Activated CD4-positive, alpha-beta T cell treated with anti-CD3 and anti-CD28 coated beads for 48 hours (primary cell): ENCODE results near the gene CGB1.
"Not testable (repeated sequence)": the region's sequence is repeated elsewhere in the genome, so short reads cannot be mapped to it uniquely, and the experiment has no call there.

ENCODE experiments used
- DNase-seq: peaks from one replicate; pipeline ENCODE4 v3.0.0-alpha.2; 2020

CGB1 gene

DNA sequence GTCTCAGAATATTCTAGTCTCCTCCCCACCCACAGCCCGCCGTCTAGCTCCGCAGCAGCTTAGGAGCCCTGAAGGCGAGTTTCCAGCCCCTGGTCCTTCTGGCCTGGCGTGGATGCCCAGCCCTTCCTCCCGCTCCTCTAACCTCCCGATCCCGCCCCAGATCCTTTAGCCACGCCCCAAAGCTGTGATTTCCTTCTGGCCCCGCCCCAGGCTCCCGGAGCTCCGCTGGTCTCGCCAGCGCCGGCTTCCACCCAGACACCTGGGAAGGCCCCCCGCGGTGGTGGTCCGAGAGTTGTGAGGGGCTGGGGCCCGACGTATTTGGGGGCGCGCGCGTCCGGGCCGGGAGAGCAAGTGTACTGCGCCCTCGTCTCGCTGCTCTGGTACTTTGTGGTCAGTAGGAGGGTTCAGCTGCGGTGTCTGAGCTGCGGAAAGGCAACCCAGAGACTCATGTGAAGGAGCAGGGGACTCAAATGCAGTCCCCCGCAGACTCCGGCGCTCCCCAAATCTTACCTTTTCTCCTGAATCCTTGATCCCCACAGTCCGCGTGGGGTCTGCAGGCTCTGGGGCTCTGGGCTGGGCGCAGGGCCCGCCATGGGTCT, 21.0 kb upstream of the CGB1 start, which contains the start of gene CGB7:
CGB7 (minus strand) TSS at position 114 of the 599 bp plus-strand sequence. CDS start 2,374 bp downstream, outside the sequence.
- DNase-seq = peak; percentile 60

DNA sequence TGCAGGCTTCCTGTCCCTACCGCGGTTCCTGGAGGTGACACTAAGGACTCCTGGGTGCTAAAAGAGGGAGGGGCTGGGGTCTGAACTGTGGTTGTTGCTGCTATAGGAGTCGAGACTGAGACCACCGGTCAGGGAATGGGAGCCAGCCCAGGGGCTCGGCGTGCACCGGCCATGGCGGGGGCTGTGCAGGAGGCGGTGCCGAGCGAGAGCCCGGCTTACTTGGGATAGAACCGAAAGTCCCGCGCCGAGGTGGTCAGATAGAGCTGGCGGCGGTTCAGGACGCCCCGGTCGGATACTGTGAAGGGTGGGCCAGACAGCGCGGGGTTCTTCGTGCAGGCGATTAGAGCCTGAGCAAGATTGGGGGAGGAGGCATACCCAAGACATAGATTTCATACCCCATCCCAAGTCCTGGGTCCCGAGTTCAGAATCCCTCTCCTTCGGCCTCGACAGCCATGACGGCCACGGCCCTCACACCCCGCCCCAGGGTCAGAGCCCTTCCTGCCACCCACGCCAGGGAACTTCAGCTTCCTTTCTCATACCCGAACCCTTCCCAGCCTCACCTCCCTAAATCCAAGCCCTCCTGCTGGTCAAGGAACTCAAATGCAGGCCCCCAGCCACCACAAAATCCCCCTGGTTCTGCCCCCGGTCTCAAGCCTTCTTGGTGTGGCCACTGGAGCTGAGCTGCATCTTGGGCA, 20.4 kb upstream of the CGB1 start:
- DNase-seq = not testable (repeated sequence)

DNA sequence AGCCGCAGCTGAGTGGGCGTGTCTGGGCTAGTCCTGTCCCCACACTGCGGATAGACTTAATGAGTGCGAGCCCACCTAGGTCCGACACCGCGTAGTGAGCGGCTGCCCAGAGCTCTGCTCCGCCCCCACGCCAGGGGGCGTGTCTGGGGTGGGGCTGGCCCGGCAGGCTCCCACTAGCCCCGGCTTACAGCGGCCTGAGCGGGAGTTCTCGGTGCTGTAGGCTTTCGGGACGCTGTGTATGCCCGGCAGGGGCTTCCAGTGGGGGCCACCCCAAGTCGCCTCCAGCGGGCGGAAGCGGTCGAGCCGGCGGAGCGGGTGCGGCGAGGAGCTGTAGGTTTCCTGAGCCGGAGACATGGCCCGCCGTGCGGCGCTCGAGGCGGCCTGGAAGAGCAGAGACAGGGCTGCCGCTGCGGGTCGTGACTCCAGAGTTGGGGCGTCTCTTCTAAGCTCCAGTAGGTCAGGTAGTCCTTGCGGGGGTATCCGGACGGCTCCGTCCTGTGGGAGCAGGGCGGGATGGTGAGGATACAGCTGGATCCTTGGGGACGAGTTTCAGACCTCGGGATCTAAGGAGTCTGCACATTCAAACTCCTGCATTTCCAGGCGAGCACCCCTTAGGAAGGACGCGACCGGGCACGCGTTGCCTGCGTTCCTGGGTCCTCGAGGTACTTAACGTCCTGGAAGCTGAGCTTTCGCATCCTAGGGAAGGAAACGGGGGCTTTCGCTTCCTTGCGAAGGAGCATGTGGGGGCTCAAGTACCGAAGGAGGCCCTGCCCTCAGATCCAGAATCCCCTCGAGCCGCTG, 19.6 kb upstream of the CGB1 start:
- peak; percentile 53 for DNase-seq

DNA sequence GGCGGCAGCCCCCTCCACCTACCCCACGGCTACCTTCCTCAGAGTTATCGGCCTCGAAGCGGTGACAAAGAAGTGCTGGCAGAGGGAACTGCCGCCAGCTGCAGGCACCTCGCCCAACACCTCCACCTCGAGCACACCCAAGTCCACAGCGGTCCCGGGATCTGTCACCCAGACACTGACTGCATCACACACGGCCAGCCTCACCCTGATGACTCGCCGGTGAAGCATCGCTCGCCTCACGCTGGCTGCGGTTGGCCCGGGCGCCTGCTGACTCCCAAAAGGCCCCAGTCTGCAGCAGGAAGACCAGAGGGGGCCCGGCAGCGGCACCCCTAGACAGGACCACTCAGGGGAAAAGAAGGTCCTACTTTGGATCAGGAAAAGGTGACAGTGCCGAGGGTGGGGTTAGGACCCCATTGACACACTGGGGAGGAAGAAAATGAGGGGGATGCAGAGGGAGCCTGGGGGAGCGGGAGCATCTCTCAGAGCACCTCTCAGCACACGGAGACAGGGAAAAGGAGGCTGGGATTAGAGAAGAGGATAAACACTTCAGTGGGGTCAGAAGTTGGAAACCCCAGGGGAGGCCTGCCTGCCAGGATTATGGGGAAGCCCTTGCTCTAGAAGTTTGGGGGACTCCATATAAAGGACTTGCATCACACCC, 13.8 kb upstream of the CGB1 start:
- DNase-seq = not testable (repeated sequence)

DNA sequence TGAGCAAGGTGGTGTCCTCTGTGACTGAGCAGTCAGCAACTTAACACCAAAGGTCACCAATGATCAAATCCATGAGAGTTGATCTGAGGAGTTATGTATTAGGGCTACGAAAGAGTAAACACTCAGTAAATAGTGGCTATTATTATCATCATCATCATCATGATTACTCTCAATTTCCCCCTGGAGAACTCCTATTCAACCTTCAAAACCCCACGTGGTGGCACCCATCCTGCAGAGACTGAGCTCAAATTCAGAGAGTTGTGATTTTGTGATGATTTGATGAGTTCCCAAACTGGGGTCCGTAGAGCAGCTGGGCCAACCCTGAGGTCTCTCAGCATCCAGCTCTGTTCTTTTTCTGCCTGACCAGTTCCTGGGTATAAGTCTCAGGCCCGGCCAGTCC, 13.1 kb upstream of the CGB1 start:
- DNase-seq = not testable (repeated sequence)

- DNase-seq = not testable (repeated sequence)
Measured at GRCh38 chr19:49049011-49049410, 12.3 kb upstream of the CGB1 start, which contains the start of gene CGB8. Gene CGB8, minus strand, starts transcription at chr19:49049111. Its CDS starts 372 bp downstream, at chr19:49048739.

DNA sequence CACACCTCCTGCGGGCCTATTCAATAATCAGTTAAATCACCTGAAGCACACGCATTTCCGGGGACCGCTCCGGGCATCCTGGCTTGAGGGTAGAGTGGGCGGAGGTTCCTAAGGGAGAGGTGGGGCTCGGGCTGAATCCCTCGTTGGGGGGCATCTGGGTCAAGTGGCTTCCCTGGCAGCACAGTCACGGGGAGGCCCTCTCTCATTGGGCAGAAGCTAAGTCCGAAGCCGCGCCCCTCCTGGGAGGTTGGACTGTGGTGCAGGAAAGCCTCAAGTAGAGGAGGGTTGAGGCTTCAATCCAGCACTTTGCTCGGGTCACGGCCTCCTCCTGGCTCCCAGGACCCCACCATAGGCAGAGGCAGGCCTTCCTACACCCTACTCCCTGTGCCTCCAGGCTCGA, 6.9 kb upstream of the CGB1 start, which contains the start of gene CGB5:
CGB5 (plus strand) TSS at position 301 of the 400 bp plus-strand sequence. CDS start 362 bp downstream, outside the sequence.
- not testable (repeated sequence) for DNase-seq

GRCh38 chr19:49042666-49043065, 6.0 kb upstream of the CGB1 start:
- not testable (repeated sequence) for DNase-seq

GRCh38 chr19:49042177-49042576, 5.5 kb upstream of the CGB1 start:
- no peak for DNase-seq

GRCh38 chr19:49039736-49040135, 3.0 kb upstream of the CGB1 start:
- not testable (repeated sequence) for DNase-seq

DNA sequence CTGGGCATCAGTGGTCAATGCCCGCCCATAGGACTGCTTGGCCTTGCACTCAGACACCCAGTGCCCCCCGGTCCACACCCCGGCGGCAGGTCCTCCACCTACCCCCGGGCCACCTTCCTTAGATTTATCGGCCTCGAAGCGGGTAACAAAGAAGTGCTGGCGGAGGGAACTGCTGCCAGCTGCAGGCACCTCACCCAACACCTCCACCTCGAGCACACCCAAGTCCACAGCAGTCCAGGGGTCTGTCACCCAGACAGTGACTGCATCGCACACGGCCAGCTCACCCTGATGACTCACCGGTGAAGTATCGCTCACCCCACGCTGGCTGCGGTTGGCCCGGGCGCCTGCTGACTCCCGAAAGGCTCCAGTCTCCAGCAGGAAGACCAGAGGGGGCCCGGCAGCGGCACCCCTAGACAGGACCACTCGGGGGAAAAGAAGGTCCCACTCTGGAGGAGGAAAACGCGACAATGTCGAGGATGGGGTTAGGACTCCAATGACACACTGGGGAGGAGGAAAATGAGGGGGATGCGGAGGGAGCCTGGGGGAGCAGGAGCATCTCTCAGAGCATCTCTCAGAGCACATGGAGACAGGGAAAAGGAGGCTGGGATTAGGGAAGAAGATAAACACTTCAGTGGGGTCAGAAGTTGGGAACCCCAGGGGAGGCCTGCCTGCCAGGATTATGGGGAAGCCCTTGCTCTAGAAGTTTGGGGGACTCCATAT, 2.0 kb upstream of the CGB1 start:
- not testable (repeated sequence) for DNase-seq

DNA sequence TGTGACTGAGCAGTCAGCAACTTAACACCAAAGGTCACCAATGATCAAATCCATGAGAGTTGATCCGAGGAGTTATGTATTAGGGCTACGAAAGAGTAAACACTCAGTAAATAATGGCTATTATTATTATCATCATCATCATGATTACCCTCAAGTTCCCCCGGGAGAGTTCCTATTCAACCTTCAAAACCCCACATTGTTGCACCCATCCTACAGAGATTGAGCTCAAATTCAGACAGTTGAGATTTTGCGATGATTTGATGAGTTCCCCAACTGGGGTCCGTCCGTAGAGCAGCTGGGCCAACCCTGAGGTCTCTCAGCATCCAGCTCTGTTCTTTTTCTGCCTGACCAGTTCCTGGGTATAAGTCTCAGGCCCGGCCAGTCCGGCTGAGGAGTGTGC, 1.4 kb upstream of the CGB1 start:
- not testable (repeated sequence) for DNase-seq

GRCh38 chr19:49031642-49032301, 4.9 kb downstream of the CGB1 start, which contains the start of gene CGB2:
Gene CGB2, plus strand, starts transcription at chr19:49031890. Its CDS starts 206 bp downstream, at chr19:49032096.
- peak; percentile 91 for DNase-seq

GRCh38 chr19:49030323-49030722, 6.4 kb downstream of the CGB1 start:
- DNase-seq = not testable (repeated sequence)

- not testable (repeated sequence) for DNase-seq
Measured at GRCh38 chr19:49029749-49030148, 6.9 kb downstream of the CGB1 start.

GRCh38 chr19:49028686-49029085, 8.0 kb downstream of the CGB1 start:
- DNase-seq = not testable (repeated sequence)

GRCh38 chr19:49025599-49025998, 11.1 kb downstream of the CGB1 start:
- not testable (repeated sequence) for DNase-seq

GRCh38 chr19:49025088-49025487, 11.6 kb downstream of the CGB1 start:
- not testable (repeated sequence) for DNase-seq

DNA sequence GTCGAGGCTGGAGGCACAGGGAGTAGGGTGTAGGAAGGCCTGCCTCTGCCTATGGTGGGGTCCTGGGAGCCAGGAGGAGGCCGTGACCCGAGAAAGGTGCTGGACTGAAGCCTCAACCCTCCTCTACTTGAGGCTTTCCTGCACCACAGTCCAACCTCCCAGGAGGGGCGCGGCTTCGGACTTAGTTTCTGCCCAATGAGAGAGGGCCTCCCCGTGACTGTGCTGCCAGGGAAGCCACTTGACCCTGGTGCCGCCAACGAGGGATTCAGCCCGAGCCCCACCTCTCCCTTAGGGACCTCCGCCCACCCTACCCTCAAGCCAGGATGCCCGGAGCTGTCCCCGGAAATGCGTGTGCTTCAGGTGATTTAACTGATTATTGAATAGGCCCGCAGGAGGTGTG, 12.5 kb downstream of the CGB1 start, which contains the start of gene CGB3:
CGB3 (minus strand) TSS at position 101 of the 400 bp plus-strand sequence. CDS start 362 bp downstream, outside the sequence.
- not testable (repeated sequence) for DNase-seq

GRCh38 chr19:49022116-49022515, 14.6 kb downstream of the CGB1 start:
- DNase-seq = no peak
